NOMO-1 (cell line): ENCODE measurements around the gene KRTAP20-1.

Source experiments
- DNase-seq, 2 experiments: peaks; one replicate each; lab custom pipeline; 2025; ENCODE audit not compliant: unreplicated experiment in 2 of 2; lab: John Stamatoyannopoulos, UW

Gene KRTAP20-1

GRCh38 chr21:30616125-30616524 is at the start of gene KRTAP20-1:
KRTAP20-1 (plus strand) TSS chr21:30616425; CDS start chr21:30616455, 30 bp downstream.
- no peak for DNase-seq

GRCh38 chr21:30567617-30568016 is 48.6 kb upstream of the KRTAP20-1 start:
- no peak for DNase-seq

GRCh38 chr21:30577766-30578165 is 38.5 kb upstream of the KRTAP20-1 start:
- no peak for DNase-seq

GRCh38 chr21:30579346-30579745 is 36.9 kb upstream of the KRTAP20-1 start:
- DNase-seq: no peak

- no peak for DNase-seq
Observed at GRCh38 chr21:30580132-30580531, 36.1 kb upstream of the KRTAP20-1 start.

- DNase-seq: no peak
Observed at GRCh38 chr21:30582870-30583269, 33.4 kb upstream of the KRTAP20-1 start.

GRCh38 chr21:30590297-30590696 is 25.9 kb upstream of the KRTAP20-1 start, which contains the start of gene KRTAP22-2:
KRTAP22-2 (minus strand) TSS chr21:30590397.
- no peak for DNase-seq

- no peak for DNase-seq
Observed at GRCh38 chr21:30592140-30592539, 24.1 kb upstream of the KRTAP20-1 start, which contains the start of gene KRTAP6-3. KRTAP6-3 (plus strand) TSS chr21:30592440; CDS start chr21:30592446, 6 bp downstream.

- DNase-seq: no peak
Observed at GRCh38 chr21:30598802-30599201, 17.4 kb upstream of the KRTAP20-1 start, which contains the start of gene KRTAP6-2. KRTAP6-2 (minus strand) TSS chr21:30598902; CDS start chr21:30598874, 28 bp downstream.

GRCh38 chr21:30600787-30601186 is 15.4 kb upstream of the KRTAP20-1 start, which contains the start of gene KRTAP22-1:
KRTAP22-1 (plus strand) TSS chr21:30601087.
- DNase-seq: no peak

- no peak for DNase-seq
Observed at GRCh38 chr21:30605968-30606367, 10.3 kb upstream of the KRTAP20-1 start.

GRCh38 chr21:30612132-30612531 is 4.1 kb upstream of the KRTAP20-1 start:
- DNase-seq: no peak

- no peak for DNase-seq
Observed at GRCh38 chr21:30613836-30614235, 2.4 kb upstream of the KRTAP20-1 start, which contains the start of gene KRTAP6-1. KRTAP6-1 (minus strand) TSS chr21:30613930; CDS start chr21:30613904, 26 bp downstream.

GRCh38 chr21:30615199-30615598 is 1.0 kb upstream of the KRTAP20-1 start:
- no peak for DNase-seq

- DNase-seq: no peak
Observed at GRCh38 chr21:30620080-30620479, 3.9 kb downstream of the KRTAP20-1 start.

GRCh38 chr21:30620522-30620921 is 4.3 kb downstream of the KRTAP20-1 start, which contains the start of gene KRTAP20-4:
KRTAP20-4 (plus strand) TSS chr21:30620627.
- DNase-seq: no peak

GRCh38 chr21:30623362-30623761 is 7.1 kb downstream of the KRTAP20-1 start:
- DNase-seq: no peak

GRCh38 chr21:30625449-30626165 is 9.4 kb downstream of the KRTAP20-1 start:
- DNase-seq: no peak

GRCh38 chr21:30628109-30628508 is 11.9 kb downstream of the KRTAP20-1 start:
- no peak for DNase-seq

GRCh38 chr21:30629200-30629599 is 13.0 kb downstream of the KRTAP20-1 start:
- no peak for DNase-seq

GRCh38 chr21:30634906-30635305 is 18.7 kb downstream of the KRTAP20-1 start, which contains the start of gene KRTAP20-2:
KRTAP20-2 (plus strand) TSS chr21:30635206; CDS start chr21:30635264, 58 bp downstream.
- no peak for DNase-seq

GRCh38 chr21:30638686-30639085 is 22.5 kb downstream of the KRTAP20-1 start:
- DNase-seq: no peak
